Mammary epithelial cell (primary cell): Measurements from ENCODE around the gene C19orf12.

Source experiments
- CTCF ChIP-seq, 2 donors: IDR thresholded peaks in 1 of 2; conservative IDR thresholded peaks in 1 of 2; 2 replicates each; pipeline ENCODE4 v1.5.1; 2011 to 2012; ENCODE audit warnings: inconsistent platforms in 2 of 2, low read length in 2 of 2, mild to moderate bottlenecking in 2 of 2, control low read depth in 1 of 2, low read depth in 1 of 2; ENCODE audit not compliant: insufficient read depth in 1 of 2; ENCODE audit errors: extremely low read depth in 1 of 2
- EZH2 ChIP-seq: IDR thresholded peaks from 2 replicates; pipeline ENCODE4 v1.6.1; 2012; ENCODE audit warnings: low read length, inconsistent platforms, borderline replicate concordance

DNA sequence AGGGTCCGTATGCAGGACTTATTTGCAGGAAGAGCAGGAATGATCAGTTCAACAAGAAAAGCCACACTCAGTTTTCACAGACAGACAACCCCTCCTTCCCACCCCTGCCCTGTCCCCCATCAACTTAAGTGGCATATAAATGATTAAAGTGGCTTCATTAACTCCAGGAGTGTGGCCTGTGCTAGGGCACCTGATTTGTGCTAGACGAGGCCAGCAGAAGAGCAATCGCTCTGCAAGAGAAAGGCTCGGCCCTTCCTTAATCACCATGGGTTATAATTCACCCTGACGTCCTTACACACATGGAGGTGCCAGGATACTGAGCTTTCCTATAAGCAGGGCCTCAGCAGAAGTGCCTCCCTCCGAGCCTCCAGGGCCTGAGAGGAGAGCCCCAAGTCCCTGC, 14.6 kb downstream of the C19orf12 start:
- TF ChIP-seq CTCF (conservative IDR thresholded peaks at IDR 0.05 in 1 of 2, IDR thresholded peaks at IDR 0.05 in 1 of 2; ENCODE audit: extremely low read depth in 1 of 2, insufficient read depth in 1 of 2, low read depth in 1 of 2, low read length in 2 of 2) (no peak), EZH2 (no peak)
